Endothelial cell of hepatic sinusoid (primary cell): ENCODE measurements around the gene IFNE.

Experiments used
- in situ Hi-C: cut with HindIII; loops from 2 replicates; pipeline ENCODE4 v1.10.0; 2017; ENCODE audit warnings: low sequenced_read_pairs

IFNE gene, protein sequence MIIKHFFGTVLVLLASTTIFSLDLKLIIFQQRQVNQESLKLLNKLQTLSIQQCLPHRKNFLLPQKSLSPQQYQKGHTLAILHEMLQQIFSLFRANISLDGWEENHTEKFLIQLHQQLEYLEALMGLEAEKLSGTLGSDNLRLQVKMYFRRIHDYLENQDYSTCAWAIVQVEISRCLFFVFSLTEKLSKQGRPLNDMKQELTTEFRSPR

DNA sequence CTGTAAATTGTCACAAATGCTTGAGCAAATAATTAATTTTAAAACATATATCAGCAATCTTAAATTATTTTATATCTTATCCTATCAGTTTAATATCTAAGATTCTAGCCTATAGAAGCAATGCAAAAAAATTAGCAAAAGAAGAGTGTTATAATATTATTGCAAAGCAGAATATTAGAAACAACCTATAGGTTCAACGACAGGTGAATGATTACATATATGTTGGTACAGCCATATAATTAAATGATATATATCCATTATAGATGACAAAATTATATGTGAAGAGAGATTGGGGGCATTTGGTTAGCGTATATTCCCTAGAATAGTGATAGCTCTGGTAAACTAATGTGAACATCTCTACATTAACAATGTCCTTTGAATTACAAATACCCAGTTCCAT lies at the start of gene IFNE:
Gene IFNE (minus strand): TSS at position 101 of the 400 bp plus-strand sequence. CDS start 619 bp downstream, outside the sequence.
- in situ Hi-C loops, result no loop called here

DNA sequence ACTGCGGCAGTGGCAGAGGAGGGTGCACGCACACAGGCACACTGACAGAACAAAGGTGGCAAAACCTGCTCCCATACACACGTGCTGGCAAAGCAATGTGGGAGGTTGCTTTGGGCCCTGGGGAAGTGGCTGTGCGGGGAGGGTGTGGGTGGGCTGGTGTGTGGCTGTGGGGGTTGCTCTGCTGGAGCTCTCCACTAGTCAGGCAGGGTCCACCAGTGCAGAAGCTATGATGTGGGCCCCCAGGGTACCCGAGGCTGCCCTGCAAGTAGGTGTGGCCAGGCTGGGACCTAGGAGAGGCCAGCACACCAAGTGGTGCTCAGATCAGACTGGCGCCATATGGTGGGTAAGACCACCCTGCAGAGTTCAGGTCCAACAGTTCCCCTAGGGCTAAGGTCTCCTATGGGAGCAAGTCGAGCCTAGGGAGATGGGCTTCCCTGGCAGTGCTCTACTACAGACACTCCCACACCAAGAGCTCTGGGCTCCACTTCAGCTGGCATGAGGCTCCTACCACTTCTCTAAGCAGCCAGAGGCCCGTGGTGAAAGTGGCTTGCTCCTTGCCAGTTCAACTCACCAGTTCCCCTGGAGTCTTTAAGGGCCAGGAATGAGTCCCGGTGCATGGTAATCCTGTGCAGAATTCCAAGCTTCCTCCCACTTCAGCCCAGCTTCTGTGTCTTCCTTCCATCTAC lies 46.2 kb upstream of the IFNE start:
- in situ Hi-C loops, result no loop called here

DNA sequence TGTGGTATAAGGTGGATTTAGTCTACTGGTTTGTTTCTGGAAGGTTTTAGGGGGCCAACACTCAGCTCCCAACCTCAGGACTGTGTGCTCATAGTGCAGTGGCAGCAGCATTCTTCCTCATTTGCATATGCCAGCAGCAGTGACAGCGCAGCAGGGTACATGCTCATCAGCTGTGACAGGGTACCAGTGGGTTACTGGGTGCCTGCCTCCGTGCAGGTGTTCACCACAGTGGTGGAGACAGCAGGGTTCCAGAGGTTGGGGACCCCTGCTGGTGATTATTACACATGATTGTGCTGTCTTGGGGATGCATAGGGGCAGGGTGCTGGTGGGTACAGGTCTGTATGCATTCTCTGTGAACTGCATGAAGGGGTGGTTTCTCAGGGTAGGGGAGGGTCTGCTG lies 45.5 kb upstream of the IFNE start:
- in situ Hi-C loops, result no loop called here

DNA sequence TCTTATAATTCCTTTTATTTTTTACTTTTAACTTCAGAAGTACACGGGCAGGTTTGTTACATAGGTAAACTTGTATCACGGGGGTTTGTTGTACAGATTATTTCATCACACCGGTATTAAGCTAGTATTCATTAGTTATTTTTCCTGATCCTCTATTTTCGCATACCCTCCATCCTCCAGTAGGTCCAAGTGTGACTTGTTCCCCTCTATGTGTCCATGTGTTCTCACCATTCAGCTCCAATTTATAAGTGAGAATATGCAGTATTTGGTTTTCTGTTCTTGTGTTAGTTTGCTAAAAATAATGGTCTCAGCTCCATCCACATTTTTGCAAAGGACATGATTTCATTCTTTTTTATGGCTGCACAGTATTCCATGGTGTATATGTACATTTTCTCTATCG lies 43.1 kb upstream of the IFNE start:
- in situ Hi-C loops, result no loop called here

DNA sequence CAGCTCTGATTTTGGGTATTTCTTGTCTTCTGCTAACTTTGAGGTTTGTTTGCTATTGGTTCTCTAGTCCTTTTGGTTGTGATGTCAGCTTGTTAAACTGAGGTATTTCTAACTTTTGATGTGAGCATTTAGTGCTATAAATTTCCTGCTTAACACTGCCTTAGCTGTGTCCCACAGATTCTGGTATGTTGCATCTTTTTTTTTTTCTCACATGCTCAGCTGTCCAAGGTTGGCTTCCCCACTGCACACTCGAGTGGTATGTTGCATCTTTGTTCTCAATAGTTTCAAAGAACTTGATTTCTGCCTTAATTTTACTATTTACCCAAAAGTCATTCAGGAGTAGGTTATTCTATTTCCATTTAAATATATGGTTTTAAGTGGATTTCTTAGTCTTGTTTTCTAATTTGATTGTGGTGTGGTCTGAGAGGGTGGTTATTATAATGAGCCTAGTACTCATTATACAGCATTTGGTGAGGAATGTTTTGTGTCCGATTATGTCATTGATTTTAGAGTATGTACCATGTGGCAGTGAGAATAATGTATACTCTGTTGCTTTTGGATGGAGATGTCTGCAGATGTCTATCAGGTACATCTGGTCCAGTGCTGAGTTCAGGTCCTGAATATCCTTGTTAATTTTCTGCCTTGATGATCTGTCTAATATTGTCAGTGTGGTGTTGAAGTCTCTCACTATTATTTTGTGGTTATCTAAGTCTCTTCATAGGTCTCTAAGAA lies 42.2 kb upstream of the IFNE start:
- in situ Hi-C loops, result no loop called here

DNA sequence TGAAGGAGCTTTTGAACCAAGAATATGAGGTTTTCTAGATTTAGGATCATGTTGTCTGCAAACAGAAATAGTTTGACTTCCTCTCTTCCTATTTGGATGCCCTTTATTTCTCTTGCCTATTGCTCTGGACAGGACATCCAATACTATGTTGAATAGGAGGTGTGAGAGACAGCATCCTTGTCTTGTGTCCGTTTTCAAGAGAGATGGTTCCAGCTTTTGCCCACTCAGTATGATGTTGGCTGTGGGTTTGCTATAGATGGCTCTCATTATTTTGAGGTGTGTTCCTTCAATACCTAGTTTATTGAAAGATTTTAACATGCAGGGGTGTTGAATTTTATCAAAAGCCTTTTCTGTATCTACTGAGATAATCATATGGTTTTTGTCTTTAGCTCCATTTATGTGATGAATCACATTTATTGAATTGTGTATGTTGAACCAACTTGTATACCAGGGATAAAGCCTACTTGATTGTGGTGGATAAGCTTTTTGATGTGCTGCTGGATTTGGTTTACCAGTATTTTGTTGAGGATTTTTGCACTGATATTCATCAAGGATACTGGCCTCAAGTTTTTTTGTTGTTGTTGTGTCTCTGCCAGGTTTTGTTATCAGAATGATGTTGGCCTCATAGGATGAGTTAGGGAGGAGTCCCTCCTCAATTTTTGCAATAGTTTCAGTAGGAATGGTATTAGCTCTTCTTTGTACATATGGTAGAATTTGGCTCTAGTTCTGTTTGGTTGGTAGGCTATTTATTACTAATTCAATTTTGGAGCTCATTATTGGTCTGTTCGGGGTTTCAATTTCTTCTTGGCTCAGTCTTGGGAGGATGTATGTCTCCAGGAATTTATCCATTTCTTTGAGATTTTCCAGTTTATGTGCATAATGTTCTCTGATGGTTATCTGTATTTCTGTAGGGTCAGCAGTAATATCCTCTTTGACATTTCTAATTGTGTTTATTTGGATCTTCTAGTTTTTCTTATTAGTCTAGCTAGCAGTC lies 41.2 kb upstream of the IFNE start:
- in situ Hi-C loops, result no loop called here

DNA sequence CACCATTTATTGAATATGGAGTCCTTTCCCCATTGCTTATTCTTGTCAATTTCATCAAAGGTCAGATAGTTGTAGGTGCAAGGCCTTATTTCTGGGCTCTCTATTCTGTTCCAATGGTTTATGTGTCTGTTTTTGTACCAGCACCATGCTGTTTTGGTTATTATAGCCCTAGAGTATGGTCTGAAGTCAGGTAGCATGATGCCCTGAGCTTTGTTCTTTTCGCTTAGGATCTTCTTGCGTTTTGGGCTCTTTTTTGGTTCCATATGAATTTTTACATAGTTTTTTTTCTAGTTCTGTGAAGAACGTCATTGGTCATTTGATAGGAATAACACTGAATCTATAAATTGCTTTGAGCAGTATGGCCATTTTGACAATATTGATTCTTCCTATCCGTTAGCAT lies 40.2 kb upstream of the IFNE start:
- in situ Hi-C loops, result no loop called here

DNA sequence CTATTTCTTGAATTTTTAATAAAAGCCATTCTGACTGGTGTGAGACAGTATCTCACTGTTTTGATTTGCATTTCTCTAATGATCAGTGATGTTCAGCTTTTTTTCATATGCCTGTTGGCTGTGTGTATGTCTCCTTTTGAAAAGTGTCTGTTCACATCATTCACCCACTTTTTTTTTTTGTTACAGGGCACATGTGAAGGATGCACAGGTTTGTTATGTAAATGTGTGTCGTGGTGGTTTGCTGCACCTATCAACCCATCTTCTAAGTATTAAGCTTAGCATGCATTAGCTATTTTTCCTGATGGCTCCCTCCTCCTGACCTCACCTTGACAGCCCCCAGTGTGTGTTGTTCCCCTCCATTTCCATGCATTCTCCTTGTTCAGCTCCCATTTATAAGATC lies 39.3 kb upstream of the IFNE start:
- in situ Hi-C loops, result no loop called here

DNA sequence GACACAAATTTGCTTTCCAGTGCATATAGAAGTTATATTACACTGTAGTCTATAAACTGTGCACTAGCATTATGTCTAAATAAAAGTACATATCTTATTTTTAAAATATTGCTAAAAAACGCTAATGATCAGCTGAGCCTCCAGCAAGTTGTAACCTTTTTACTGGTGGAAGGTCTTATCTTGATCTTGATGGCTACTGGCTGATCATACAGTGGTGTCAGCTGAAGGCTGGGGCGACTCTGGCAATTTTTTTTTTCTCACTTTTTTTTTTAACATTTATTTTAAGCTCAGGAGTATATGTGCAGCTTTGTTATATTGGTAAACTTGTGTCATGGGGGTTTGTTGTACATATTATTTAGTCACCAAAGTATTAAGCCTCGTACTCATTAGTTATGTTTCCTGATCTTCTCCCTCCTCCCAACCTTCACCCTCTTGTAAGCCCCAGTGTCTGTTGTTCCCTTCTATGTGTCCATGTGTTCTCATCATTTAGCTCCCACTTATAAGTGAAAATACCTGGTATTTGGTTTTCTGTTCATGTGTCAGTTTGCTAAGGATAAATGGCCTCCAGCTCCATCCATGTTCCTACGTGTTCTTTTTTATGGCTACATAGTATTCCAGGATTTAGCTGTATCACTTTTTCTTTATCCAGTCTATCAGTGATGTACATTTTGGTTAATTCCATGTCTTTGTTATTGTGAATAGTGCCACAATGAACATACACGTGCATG lies 38.6 kb upstream of the IFNE start:
- in situ Hi-C loops, result no loop called here

DNA sequence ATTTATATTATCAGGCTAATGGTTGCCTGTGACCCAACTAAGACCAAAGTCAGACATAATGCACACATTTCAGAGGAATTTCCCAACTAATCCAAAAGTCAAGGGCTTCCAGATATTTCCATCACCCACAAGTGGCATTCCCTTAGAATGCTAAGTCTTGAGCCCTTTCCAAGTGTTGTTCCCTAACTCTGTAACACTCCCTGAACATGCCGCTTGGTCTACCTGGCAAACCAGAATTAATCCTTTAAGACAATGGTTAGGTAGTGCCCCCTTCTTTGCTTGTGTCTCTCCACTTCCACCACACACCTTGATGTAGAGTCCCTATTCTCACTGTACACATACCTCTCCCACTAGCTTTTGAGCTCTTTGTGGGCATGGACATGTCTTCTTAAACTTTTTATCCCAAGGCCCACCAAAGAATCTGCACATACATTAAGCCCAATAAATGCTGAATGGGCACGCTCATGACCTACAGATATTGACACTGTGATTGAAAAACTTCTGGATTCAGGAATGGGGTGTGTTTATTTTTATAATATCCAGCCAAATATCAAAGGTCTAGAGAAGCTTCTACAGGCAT lies 37.8 kb upstream of the IFNE start:
- in situ Hi-C loops, result no loop called here

DNA sequence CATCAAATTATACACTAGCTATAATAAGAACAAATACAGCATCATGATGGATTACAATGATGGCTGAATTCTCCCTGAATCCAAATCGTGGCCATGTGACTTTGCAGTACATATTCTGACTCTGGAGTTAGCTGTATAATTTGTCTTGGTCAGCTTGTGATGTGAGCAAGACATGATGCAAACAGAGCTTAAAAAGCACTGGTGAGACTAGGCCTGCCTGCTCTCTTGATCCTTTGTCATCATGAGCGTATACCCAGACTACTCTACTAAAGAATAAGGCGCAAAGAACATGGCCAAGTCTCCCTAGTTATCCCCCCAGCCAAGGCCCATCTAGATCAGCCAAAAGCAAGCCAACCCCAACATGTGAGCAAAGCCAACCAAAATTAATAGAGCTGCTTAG lies 34.7 kb upstream of the IFNE start:
- in situ Hi-C loops, result no loop called here

DNA sequence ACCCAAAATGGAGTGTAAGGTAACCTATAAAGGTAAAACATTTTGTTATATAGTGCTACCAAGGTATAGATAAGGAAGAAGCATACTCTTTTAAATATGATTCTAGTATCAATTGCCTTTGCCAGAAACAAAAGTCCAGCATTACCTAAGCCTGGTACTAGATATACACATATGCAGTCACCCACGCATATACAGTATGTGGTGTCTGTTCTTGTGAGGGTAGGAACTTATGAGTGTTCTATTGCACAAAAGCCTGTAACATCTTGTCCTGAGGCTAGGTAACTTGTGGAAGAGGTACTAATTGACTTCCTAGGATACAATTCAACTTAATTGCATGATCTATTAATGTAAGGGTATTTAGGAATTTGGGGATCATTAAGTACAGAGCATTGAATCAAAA lies 31.3 kb upstream of the IFNE start:
- in situ Hi-C loops, result no loop called here

DNA sequence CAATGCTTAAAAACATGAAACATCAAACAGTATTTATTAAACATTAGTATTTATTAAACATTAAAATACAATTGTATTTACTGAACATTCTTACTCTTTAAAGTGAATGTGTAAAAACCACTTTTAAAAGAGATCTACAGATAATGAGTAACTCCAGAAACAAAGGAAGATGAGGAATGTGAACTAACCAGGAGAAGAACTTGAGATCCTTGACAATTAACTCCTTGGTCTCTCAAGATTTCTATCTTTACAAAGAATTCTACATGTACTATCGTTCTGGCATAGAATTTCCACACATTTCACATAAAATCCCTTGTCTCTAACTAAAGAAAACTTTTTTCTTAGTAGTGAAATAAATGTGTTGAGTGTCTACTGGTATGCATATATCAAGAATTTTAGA lies 28.7 kb upstream of the IFNE start:
- in situ Hi-C loops, result no loop called here

DNA sequence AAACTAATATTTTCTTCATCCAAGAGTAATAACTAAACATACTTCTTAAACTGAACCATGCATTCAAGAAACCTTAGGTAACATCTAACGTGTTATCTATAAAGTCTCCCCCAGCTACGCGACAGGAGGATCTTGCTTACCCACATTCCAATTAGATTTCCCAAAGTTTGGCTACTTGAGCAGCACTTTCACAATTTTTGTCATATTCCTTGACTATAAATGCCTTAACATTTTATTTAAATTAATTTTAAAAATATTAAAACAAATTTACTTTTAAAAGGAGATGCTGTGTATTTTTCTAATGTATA lies 25.3 kb upstream of the IFNE start:
- in situ Hi-C loops, result no loop called here

DNA sequence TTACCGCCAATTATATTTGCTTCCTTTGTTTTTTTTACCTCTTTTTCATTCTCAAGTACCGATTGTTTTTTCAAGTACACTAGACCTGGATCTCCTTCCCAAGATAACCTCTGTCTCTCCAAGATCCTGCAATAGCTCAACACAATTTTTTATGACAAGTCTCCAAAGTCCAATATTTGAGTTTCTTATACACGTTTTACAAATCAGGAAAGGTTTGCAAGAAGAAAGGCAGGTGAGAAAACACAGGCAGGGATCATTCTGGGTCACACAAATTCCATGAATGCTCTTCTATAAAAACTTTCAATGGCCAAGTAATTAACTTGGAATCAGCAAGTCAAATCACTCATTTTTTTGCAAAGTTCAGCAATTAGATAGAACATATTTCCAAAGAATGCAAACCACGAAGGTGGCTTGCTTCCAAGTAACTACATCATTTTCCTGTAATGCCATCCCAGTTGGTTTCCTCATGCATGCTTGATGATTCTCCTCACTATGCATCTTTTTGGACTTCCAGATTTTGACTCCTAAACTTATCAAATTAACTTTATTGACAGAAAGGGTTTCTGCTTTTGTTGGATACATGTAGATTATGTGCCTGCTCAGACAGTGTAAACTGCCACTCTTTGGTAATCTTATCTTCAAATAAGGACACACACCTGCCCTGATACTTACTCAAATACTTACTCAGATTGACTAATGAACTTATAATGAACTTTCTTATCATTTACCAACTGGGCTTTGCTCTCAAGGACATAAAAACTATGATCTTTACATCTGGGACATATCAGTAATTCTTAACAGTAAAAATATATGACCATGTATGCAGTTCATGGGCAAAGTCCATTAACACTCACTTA lies 24.7 kb upstream of the IFNE start:
- in situ Hi-C loops, result no loop called here

DNA sequence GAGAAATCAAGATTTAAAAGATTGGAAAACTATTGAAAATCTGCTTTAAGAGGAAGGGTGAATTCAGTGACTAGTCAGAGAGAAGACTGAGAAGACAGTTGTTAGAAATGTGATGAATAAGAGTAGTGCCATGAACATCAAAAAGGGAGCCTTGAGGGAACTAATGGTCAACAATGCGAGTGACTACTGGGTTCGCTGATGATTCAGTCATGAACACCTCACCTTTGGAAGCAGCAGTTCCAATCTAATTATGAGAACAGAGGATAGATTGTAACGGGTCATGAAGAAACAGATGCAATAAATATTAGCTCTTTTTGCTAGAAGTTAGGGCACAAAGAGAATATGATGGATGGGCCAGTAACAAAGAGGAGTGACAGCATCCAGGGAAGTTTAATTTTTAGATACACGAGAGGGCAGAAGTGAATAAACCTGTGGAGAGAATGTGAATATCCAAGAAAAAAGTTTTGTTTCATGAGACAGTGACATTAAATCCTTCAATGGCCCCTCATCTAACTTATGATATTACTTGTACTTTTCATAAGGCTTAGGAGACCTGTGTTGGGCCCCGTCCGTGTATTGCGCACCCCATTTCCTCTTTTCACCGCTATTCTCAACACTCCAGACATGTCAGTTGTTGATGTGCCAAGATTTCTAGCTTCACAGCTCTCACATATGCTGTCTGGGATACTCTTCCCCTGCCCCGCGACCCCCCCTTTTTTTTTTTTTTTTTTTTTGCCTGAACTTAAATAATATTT lies 23.5 kb upstream of the IFNE start:
- in situ Hi-C loops, result no loop called here

DNA sequence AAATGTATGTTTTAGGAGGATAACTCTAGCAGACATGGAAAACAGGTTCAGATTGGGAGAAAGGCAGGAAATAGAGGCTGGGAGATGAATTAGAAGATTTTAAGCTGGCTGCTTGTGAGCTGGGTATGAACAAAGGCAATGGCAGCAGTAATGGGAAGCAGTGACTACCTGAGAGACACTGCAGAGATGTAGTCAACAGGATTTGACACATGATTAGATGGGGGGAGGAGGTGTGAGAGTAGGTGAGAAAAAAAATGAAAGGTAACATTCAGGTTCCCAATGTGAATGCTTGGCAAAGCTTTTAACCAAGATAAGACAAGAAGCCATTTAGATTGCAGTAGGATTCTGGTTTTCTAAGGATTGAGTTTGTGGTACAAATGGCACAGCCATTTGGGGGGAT lies 22.8 kb upstream of the IFNE start:
- in situ Hi-C loops, result no loop called here

DNA sequence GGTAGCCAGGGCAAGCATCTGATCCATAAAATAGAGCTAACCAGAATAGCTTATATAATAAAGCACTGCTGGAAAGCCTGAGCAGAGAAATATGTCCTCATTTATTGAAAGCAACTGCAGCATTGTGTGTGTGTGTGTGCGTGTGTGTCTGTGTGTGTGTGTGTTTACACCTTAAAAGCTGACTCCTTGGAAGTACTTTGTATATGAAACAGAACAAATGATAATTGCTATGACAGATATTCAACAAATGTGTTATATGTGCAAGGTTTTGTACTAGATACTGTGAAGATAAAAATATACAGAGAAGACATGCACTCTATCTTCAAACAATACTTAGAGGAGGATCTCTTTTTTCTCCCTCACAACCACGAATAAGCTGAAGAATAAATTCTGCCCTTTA lies 22.0 kb upstream of the IFNE start:
- in situ Hi-C loops, result no loop called here

DNA sequence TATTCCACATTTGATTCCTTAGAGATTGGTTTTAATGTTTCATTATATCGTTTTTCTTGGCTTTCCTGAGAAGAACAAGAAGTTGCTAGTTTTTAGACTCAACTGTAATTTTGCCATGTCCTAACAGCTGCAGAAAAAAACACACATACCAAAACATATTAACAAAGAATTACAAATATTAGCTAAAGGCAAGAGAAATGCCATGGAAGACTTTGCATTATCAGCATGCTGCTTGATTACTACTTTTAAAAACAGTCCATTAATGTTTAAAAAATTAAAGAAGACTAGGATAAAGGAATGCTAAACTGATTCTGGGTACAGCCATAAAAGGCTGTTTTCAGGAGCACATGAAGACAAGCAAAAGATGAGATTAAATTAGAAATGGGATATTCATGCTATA lies 20.5 kb upstream of the IFNE start:
- in situ Hi-C loops, result no loop called here
